ENCODE results near the gene MRM1. TPM values are rescaled to one million over a fixed set of nuclear protein-coding genes. Genes with fewer than 3 reads are reported as not detected.

The MRM1 gene, protein sequence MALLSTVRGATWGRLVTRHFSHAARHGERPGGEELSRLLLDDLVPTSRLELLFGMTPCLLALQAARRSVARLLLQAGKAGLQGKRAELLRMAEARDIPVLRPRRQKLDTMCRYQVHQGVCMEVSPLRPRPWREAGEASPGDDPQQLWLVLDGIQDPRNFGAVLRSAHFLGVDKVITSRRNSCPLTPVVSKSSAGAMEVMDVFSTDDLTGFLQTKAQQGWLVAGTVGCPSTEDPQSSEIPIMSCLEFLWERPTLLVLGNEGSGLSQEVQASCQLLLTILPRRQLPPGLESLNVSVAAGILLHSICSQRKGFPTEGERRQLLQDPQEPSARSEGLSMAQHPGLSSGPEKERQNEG
- polyA plus RNA-seq, result 1 to 10 TPM in 2 of 3 donors, not detected in 1; 2.0 to 6.4 TPM

DNA sequence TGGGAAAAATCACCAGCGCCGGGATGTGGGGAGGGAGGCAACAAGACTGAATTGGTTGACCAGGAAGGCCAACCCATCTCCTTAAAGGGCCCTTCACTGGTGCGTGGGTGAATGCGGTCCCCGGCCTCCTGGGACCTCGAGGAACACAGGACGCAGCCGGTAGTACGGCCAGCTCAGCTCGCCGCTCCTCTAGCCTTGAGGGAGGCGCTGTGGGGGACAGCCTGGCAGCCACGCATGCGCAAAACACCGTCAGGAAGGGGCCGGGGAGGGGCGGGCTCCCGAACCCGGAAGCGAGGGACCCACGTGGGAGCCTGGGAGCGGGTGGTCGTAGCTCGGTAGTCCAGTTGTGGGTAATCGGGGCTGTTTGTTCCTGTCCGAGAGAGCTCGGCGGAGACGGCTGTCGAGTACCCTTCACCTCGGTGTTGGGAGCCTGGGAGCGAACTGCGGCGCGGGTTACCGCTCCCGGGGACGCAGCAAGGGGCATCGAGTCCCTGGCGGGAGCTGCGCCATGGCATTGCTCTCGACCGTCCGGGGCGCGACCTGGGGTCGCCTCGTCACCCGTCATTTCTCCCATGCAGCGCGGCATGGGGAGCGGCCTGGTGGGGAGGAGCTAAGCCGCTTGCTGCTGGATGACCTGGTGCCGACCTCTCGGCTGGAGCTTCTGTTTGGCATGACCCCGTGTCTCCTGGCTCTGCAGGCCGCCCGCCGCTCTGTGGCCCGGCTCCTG is at the start of gene MRM1:
Gene MRM1 (plus strand): TSS at position 281 of the 727 bp plus-strand sequence. CDS start 228 bp downstream, at position 509.
- Mint-ChIP-seq H3K4me1 (peaks cover 41 to 47% of the 10 kb centered on the region in 2 donors), H3K4me3 (peak within 1 kb of the TSS; percentile 87 to 96 (median 91)), H3K9me3 (no peaks in the 10 kb centered on the region), H3K27me3 (ENCODE audit: low read depth in 3 of 3) (peaks cover 0 to 13% (median 4%) of the 10 kb centered on the region in 3 donors), H3K27ac (peak within 1 kb of the TSS; percentile 88 to 95 (median 93)), H3K36me3 (peaks cover 0 to 5% (median 3%) of the 10 kb centered on the region in 3 donors)
- DNase-seq, result peak; percentile 87 to 91 (median 89)

DNA sequence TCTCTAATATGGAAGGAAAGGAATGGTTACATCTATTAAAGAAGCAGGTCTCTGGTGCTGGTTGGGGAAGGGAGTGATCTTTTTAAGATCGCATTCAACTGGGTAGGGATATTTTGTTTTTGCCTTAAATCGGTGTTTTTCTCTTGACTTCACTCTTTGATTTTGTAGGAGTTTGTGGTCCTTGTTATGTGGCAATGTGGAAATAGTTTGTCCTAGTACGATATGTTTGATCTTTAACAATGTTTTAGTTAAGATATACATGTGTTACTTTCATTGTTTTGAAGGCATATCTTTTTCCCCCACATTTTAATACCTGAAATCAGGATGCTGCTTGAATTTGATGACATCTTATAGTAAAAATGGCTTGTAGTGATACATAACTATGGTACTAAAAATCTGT is 47.9 kb upstream of the MRM1 start:
- H3K27ac Mint-ChIP-seq, result peak overlapping the region in 1 of 6 donors; percentile 73
- H3K27me3 Mint-ChIP-seq (ENCODE audit: low read depth in 3 of 3), result peaks cover 2 to 8% (median 4%) of the 10 kb centered on the region in 3 donors
- H3K4me3 Mint-ChIP-seq, result peak overlapping the region in 2 of 5 donors; percentile 13 to 16
- peaks cover 56 to 82% of the 10 kb centered on the region in 2 donors for H3K4me1 Mint-ChIP-seq
- peaks cover 9 to 18% (median 11%) of the 10 kb centered on the region in 3 donors for H3K36me3 Mint-ChIP-seq
- DNase-seq, result no peak
- H3K9me3 Mint-ChIP-seq, result no peaks in the 10 kb centered on the region

DNA sequence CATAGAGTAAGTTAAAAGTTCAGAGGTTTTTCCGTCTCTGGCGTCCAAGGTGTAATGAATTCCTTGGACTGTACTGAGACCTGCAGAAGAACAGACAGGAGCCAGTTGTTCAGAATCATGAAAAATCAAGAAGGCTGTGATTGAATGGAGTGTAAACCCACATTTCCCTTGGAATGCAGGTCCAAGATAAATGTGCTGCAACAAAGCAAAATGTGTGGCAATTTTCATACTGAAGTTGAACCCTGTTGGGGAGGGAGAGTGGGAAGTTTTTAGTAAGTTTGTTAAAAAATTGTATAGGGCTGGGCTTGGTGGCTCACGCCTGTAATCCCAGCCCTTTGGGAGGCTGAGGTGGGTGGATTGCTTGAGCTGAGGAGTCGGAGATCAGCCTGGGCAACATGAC is 35.3 kb upstream of the MRM1 start:
- peaks cover 12 to 32% of the 10 kb centered on the region in 2 donors for H3K4me1 Mint-ChIP-seq
- DNase-seq, result no peak
- H3K4me3 Mint-ChIP-seq, result no peak overlapping the region
- H3K36me3 Mint-ChIP-seq, result peaks cover 12 to 27% (median 14%) of the 10 kb centered on the region in 3 donors
- H3K27ac Mint-ChIP-seq, result no peak overlapping the region
- H3K27me3 Mint-ChIP-seq (ENCODE audit: low read depth in 3 of 3), result peaks cover 0 to 6% (median 0%) of the 10 kb centered on the region in 3 donors
- H3K9me3 Mint-ChIP-seq, result no peaks in the 10 kb centered on the region

DNA sequence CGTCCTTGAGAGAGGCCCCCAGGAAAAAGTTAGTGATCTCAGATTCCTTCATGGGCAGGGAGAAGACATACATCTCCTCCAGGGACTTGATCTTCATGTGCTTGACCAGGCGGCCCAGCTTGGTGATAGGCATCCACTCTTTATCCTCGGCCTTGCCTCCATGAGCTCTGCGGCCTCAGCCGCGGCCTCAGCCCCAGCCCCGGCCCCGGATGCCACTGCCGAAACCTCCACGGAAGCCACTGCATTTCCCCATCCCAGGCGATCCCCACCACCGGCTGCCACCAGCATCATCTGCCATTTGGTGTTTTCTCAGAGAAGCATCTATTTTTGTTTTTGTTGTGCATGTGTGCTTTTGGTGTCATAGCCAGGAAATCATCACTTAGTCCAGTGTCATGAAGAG is 26.4 kb upstream of the MRM1 start:
- DNase-seq, result no peak
- Mint-ChIP-seq H3K27ac (no peak overlapping the region), H3K4me1 (peaks cover 15 to 46% of the 10 kb centered on the region in 2 donors), H3K4me3 (no peak overlapping the region), H3K9me3 (no peaks in the 10 kb centered on the region), H3K36me3 (peaks cover under 1 to 20% (median 14%) of the 10 kb centered on the region in 3 donors), H3K27me3 (ENCODE audit: low read depth in 3 of 3) (peaks cover 0 to 10% (median 2%) of the 10 kb centered on the region in 3 donors)

DNA sequence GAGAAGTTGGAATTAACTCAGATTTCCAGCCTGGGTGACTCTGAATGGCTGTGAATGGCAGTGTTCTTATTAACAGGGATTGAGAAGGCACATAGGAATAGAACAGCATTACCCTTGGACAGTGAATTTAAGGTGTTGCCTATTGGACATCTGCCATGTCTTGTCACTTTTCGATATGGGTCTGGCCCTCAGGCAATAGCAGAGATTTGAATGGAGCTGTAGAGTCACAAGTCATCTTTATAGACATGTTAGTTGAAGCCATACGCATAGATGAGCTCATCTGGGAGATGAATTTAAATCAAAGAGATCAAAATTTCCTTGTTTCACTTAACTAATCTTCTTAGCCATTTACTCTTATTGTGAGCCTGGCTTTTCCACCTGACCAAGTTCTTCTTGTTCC is 24.6 kb upstream of the MRM1 start:
- no peak overlapping the region for H3K4me3 Mint-ChIP-seq
- peak overlapping the region in 1 of 6 donors; percentile 46 for H3K27ac Mint-ChIP-seq
- no peaks in the 10 kb centered on the region for H3K9me3 Mint-ChIP-seq
- peaks cover 2 to 6% (median 3%) of the 10 kb centered on the region in 3 donors for H3K27me3 Mint-ChIP-seq (ENCODE audit: low read depth in 3 of 3)
- DNase-seq, result no peak
- H3K4me1 Mint-ChIP-seq, result peaks cover 15 to 46% of the 10 kb centered on the region in 2 donors
- H3K36me3 Mint-ChIP-seq, result peaks cover 4 to 24% (median 14%) of the 10 kb centered on the region in 3 donors

DNA sequence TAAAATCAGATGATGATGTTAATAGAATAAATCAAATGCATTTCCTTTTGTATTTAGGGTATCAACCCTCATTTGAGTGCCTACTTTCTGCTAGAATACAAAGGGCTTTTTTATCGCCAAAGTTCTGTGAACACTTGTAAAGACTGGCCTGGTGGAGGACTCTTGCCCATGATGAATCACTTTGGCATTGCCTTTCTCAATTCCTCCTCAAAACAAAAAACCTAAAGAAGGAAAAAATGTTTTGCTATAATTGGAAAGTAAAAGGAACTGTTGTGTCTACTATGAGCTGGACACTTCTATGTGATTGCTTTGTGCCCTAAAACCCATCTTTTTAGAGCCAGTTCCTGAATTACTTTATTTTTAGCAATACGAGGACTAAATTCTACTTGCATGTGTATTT is 22.7 kb upstream of the MRM1 start:
- Mint-ChIP-seq H3K27ac (no peak overlapping the region), H3K27me3 (ENCODE audit: low read depth in 3 of 3) (peaks cover 0 to 3% (median 2%) of the 10 kb centered on the region in 3 donors), H3K4me1 (peaks cover 8 to 29% of the 10 kb centered on the region in 2 donors), H3K4me3 (no peak overlapping the region), H3K36me3 (peaks cover 4 to 22% (median 14%) of the 10 kb centered on the region in 3 donors), H3K9me3 (no peaks in the 10 kb centered on the region)
- no peak for DNase-seq

DNA sequence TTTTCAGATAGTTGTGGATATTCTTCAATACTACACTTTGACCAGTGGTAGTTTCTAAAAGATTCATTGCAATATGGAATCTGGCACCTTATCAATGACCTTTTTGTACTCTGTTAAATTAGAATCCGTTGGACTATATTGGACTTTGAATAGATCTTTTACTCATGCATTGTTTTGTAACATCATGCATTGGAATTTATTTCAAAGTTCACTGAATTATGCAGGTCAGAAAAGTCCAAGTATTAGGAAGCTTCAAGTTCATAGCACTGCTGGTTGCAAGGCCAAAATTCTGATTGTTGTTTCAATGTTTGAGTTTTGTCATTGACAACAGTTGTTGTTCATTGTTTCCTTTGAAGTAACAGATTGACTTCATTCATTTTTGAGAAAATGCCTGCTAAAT is 17.6 kb upstream of the MRM1 start:
- H3K27ac Mint-ChIP-seq, result no peak overlapping the region
- no peaks in the 10 kb centered on the region for H3K9me3 Mint-ChIP-seq
- H3K4me1 Mint-ChIP-seq, result no peaks in the 10 kb centered on the region
- H3K4me3 Mint-ChIP-seq, result no peak overlapping the region
- peaks cover 11 to 25% (median 17%) of the 10 kb centered on the region in 3 donors for H3K36me3 Mint-ChIP-seq
- DNase-seq, result no peak
- H3K27me3 Mint-ChIP-seq (ENCODE audit: low read depth in 3 of 3), result peaks cover 2 to 3% (median 2%) of the 10 kb centered on the region in 3 donors

DNA sequence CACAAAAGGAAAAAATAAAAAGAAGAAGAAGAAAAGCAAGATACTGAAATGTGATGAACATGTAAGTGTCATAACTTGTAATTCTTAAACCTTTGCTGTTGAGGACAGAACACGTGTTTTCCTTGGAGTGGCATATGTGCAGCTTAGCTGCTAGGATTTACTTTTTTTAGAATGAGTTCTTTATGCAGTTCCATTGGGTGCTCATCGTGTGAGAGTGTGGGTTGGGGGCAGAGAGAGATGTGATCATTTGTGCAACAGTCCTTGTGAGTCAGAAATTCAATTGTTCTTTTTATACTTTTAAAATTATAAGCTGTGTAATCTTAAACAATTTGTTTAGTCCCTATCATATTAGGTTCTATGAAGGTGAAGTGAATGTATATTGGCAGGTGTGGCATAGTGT is 15.2 kb upstream of the MRM1 start:
- H3K36me3 Mint-ChIP-seq, result peaks cover 10 to 22% (median 10%) of the 10 kb centered on the region in 3 donors
- DNase-seq, result no peak
- no peak overlapping the region for H3K4me3 Mint-ChIP-seq
- no peaks in the 10 kb centered on the region for H3K9me3 Mint-ChIP-seq
- H3K27me3 Mint-ChIP-seq (ENCODE audit: low read depth in 3 of 3), result peaks cover 0 to 3% (median 2%) of the 10 kb centered on the region in 3 donors
- peak overlapping the region in 2 of 6 donors; percentile 1 for H3K27ac Mint-ChIP-seq
- peaks cover 9 to 17% of the 10 kb centered on the region in 2 donors for H3K4me1 Mint-ChIP-seq

DNA sequence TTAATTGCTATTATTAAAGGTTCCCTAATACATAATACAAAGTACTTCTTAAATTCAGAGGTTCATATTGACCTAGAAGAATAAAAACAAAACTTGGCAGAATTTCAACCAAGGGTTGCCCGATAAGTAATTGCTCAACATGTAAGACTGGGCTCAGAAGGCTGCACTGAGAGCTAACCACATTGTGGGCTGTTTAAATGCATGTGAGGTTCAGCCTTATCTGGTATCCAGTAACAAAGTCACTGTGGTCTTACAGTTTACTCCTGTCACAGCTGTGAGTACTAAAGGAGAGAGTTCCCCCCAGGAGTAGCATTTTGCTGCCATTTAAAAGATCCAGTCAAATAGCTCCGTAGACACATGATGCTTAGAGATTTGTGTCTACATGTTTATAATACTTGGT is 11.3 kb upstream of the MRM1 start:
- H3K9me3 Mint-ChIP-seq, result no peaks in the 10 kb centered on the region
- peaks cover 21 to 30% of the 10 kb centered on the region in 2 donors for H3K4me1 Mint-ChIP-seq
- no peak for DNase-seq

DNA sequence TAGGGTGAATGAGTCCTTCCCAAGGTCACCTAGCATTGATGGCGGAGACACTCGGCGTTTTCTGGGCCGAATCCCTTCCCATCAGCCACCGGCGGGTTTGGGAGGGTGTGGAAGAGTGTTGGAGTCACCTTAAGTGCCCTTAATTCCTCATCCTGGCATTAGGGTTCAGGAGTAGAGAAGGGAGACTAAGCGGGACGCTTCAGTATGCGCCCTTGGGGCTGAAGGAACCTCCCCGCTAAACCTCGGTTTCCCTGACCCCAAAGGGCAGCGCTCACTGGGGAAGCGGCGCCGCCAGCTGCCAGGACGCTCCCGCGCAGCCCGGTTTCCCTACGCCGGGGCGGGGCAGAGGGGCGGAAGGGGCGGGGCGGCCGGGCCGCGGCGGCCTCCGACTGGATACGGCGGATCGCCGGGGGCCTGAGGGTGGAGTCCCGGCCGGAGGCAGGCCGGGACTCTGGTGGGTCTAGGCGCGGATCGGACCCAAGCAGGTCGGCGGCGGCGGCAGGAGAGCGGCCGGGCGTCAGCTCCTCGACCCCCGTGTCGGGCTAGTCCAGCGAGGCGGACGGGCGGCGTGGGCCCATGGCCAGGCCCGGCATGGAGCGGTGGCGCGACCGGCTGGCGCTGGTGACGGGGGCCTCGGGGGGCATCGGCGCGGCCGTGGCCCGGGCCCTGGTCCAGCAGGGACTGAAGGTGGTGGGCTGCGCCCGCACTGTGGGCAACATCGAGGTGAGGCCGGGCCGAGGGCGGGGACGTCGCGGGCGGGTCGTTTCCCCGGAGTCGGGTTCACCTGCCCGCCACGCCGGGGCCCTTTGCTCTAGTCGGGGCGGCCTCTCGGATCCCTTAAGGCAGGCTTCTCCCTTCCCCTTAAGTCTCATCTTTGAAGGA is 9.7 kb upstream of the MRM1 start, which contains the start of gene DHRS11:
Gene DHRS11 (plus strand): TSS at position 446 of the 882 bp plus-strand sequence. CDS start 131 bp downstream, at position 577.
- Mint-ChIP-seq H3K27ac (peak within 1 kb of the TSS; percentile 47 to 90 (median 67)), H3K27me3 (ENCODE audit: low read depth in 3 of 3) (peaks cover 1 to 3% (median 2%) of the 10 kb centered on the region in 3 donors), H3K36me3 (peaks cover 0 to 9% (median 3%) of the 10 kb centered on the region in 3 donors), H3K4me1 (peaks cover 21 to 30% of the 10 kb centered on the region in 2 donors), H3K4me3 (peak within 1 kb of the TSS; percentile 76 to 83 (median 77)), H3K9me3 (no peaks in the 10 kb centered on the region)
- peak; percentile 65 to 69 (median 68) for DNase-seq

More for the DNA sequence above, 11.3 kb upstream of the MRM1 start:
- Mint-ChIP-seq H3K27ac (peak overlapping the region in 5 of 6 donors; percentile 29 to 75 (median 66)), H3K36me3 (peaks cover 7 to 16% (median 10%) of the 10 kb centered on the region in 3 donors), H3K27me3 (ENCODE audit: low read depth in 3 of 3) (peaks cover 2 to 3% (median 3%) of the 10 kb centered on the region in 3 donors), H3K4me3 (peak overlapping the region in 4 of 5 donors; percentile 44 to 80 (median 62))

DNA sequence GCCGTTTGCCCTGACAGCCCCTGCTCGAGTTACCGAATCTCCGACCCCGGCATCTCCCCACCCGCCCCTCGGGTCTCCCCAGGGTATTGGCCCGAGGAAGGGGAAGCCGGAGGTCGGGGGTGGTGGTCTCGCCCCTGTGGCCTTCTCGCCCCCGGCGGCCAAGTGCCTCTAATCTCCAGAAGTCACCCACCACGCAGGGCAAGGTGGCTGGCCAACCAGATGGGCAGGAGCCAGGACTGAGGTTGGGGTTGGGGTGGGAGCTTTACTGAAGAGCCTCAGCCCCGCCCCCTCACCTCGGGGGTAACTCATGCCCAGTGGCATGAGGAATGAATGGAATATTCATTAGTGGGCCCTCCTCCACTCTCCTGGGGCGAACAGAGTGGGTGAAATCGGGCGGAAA is 9.1 kb upstream of the MRM1 start:
- DNase-seq, result no peak
- peaks cover 21 to 30% of the 10 kb centered on the region in 2 donors for H3K4me1 Mint-ChIP-seq
- H3K27ac Mint-ChIP-seq, result no peak overlapping the region
- no peaks in the 10 kb centered on the region for H3K9me3 Mint-ChIP-seq
- H3K27me3 Mint-ChIP-seq (ENCODE audit: low read depth in 3 of 3), result peaks cover 2 to 4% (median 3%) of the 10 kb centered on the region in 3 donors
- H3K36me3 Mint-ChIP-seq, result peaks cover 0 to 9% (median 0%) of the 10 kb centered on the region in 3 donors
- H3K4me3 Mint-ChIP-seq, result peak overlapping the region; percentile 23 to 76 (median 60)

DNA sequence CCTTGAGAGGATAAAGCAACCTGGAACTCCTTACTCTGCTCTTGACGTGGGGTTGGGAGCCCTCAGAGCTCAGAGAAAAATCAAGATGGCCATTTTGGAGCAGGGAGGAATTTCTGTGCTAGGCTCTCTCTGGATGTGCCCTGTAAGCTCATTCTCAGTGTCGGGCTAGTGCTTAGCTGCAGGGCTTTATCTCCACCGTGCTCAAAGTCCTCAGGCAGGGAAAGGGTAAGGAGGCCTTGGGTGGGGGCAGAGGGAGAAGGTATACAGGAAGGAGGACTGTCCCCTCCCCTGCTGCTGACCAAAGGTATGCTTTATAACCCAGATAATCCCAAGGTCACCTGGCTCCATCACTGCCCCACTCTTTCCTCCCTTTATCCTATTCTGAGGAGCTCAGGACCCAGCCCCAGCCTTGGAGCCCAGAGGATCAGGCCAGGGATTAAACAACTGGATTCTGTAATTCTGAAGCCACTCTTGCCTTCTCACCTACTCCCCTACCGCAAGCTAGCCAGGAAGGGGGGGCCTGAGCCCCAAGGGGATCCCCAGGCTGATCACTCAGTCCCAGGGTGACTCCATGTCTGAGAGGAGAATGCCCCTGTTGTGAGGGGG is 8.6 kb upstream of the MRM1 start:
- peak overlapping the region in 1 of 6 donors; percentile 3 for H3K27ac Mint-ChIP-seq
- H3K9me3 Mint-ChIP-seq, result no peaks in the 10 kb centered on the region
- DNase-seq, result no peak
- H3K36me3 Mint-ChIP-seq, result peaks cover 0 to 8% (median 3%) of the 10 kb centered on the region in 3 donors
- H3K4me1 Mint-ChIP-seq, result peaks cover 21 to 30% of the 10 kb centered on the region in 2 donors
- H3K4me3 Mint-ChIP-seq, result peak overlapping the region; percentile 23 to 76 (median 60)
- peaks cover 2 to 4% (median 3%) of the 10 kb centered on the region in 3 donors for H3K27me3 Mint-ChIP-seq (ENCODE audit: low read depth in 3 of 3)
